ENCODE measurements around the gene ELL2. TPM values are rescaled to one million over a fixed set of nuclear protein-coding genes. Genes with fewer than 3 reads are reported as not detected.

Gene ELL2
- total RNA-seq, 1 donor from 2014 or later = 76.3 TPM

GRCh38 chr5:95868136-95868535, 93.5 kb downstream of the ELL2 start:
- TF ChIP-seq, protein P1, sequence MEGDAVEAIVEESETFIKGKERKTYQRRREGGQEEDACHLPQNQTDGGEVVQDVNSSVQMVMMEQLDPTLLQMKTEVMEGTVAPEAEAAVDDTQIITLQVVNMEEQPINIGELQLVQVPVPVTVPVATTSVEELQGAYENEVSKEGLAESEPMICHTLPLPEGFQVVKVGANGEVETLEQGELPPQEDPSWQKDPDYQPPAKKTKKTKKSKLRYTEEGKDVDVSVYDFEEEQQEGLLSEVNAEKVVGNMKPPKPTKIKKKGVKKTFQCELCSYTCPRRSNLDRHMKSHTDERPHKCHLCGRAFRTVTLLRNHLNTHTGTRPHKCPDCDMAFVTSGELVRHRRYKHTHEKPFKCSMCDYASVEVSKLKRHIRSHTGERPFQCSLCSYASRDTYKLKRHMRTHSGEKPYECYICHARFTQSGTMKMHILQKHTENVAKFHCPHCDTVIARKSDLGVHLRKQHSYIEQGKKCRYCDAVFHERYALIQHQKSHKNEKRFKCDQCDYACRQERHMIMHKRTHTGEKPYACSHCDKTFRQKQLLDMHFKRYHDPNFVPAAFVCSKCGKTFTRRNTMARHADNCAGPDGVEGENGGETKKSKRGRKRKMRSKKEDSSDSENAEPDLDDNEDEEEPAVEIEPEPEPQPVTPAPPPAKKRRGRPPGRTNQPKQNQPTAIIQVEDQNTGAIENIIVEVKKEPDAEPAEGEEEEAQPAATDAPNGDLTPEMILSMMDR (IDR thresholded peaks at IDR 0.05; ENCODE audit: insufficient read depth, low read length, severe bottlenecking) = no peak
- no peaks in the 10 kb centered on the region for H3K27me3 ChIP-seq (ENCODE audit: control insufficient read depth, insufficient read depth, low read length)
- no peaks in the 10 kb centered on the region for H3K36me3 ChIP-seq (ENCODE audit: control insufficient read depth, insufficient read depth, low read length)
- H3K4me3 ChIP-seq (ENCODE audit: low read depth, low read length) = no peak overlapping the region
- DNase-seq (ENCODE audit: low read depth) = no peak
- no peak for FAIRE-seq

- Histone ChIP-seq H3K4me3 (ENCODE audit: low read depth, low read length) (no peak overlapping the region), H3K36me3 (ENCODE audit: control insufficient read depth, insufficient read depth, low read length) (no peaks in the 10 kb centered on the region), H3K27me3 (ENCODE audit: control insufficient read depth, insufficient read depth, low read length) (no peaks in the 10 kb centered on the region)
- peak; percentile 83 for DNase-seq (ENCODE audit: low read depth)
- no peak for FAIRE-seq
- TF ChIP-seq, protein P1 (IDR thresholded peaks at IDR 0.05; ENCODE audit: insufficient read depth, low read length, severe bottlenecking) = no peak
Observed at GRCh38 chr5:95866435-95867040, 95.1 kb downstream of the ELL2 start.

DNA sequence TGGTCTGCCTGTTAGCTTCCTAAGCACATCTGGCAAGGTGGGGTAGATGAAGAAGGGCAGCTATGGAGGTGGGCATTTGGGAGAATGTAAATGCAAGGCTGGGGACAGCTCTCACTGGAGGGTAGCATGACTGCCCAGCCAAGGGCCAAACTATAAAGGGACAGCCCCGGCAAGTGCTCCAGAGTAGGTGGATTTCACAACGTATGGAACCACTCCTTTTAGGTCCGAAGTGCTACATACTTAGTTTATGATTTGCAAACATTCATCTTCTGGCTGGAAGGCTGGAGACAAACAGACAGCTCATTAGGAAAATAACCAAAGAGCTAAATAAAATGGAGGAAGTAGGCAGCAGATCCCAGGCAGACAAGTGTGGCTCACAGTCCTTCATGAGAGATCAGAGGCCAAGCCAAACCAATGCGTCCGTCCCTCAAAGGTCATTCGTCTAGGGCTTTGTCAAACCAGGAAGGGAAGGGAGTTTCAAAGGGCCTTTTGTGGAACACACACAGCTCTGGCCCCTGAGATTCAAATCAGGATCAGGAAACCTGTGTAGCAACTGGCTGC, 96.6 kb downstream of the ELL2 start:
- no peak overlapping the region for H3K4me3 ChIP-seq (ENCODE audit: low read depth, low read length)

GRCh38 chr5:95864456-95864855, 97.2 kb downstream of the ELL2 start:
- Histone ChIP-seq H3K27me3 (ENCODE audit: control insufficient read depth, insufficient read depth, low read length) (no peaks in the 10 kb centered on the region), H3K36me3 (ENCODE audit: control insufficient read depth, insufficient read depth, low read length) (no peaks in the 10 kb centered on the region), H3K4me3 (ENCODE audit: low read depth, low read length) (no peak overlapping the region)
- TF ChIP-seq, protein P1 (IDR thresholded peaks at IDR 0.05; ENCODE audit: insufficient read depth, low read length, severe bottlenecking) = no peak
- no peak for FAIRE-seq
- peak; percentile 77 for DNase-seq (ENCODE audit: low read depth)

More for the DNA sequence above, 96.6 kb downstream of the ELL2 start:
- TF ChIP-seq, protein P1 (IDR thresholded peaks at IDR 0.05; ENCODE audit: insufficient read depth, low read length, severe bottlenecking) = no peak
- Histone ChIP-seq H3K27me3 (ENCODE audit: control insufficient read depth, insufficient read depth, low read length) (no peaks in the 10 kb centered on the region), H3K36me3 (ENCODE audit: control insufficient read depth, insufficient read depth, low read length) (no peaks in the 10 kb centered on the region)
- no peak for FAIRE-seq
- peak; percentile 59 for DNase-seq (ENCODE audit: low read depth)

DNA sequence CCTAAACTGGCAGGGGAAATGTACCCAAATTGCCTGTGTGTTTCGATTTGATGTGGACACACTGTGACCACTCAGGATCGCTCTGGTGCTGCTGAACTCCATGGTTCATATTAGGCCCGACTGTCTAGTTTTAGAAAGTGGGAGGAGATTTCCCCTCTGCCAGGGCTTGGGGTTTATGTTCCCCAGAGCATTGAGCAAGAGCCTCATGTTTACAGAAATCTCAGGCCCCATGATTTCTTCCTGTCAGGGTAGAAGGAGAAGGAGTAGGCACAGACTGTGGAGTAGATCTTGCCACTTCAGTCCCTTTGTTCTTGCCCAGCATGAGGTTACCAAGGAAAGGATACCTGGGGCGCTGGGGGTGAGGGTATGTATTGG, 98.3 kb downstream of the ELL2 start:
- TF ChIP-seq, protein P1 (IDR thresholded peaks at IDR 0.05; ENCODE audit: insufficient read depth, low read length, severe bottlenecking) = no peak
- Histone ChIP-seq H3K4me3 (ENCODE audit: low read depth, low read length) (no peak overlapping the region), H3K36me3 (ENCODE audit: control insufficient read depth, insufficient read depth, low read length) (no peaks in the 10 kb centered on the region), H3K27me3 (ENCODE audit: control insufficient read depth, insufficient read depth, low read length) (no peaks in the 10 kb centered on the region)
- FAIRE-seq (no peak), DNase-seq (ENCODE audit: low read depth) (no peak)
